NOMO-1 treated with DMSO at 0.1 percent for 48 hours (cell line): ENCODE results near the gene PCDH19.

Experiments used
- DNase-seq: peaks from one replicate; lab custom pipeline; 2025; ENCODE audit not compliant: unreplicated experiment; lab: John Stamatoyannopoulos, UW

PCDH19 gene

GRCh38 chrX:100299559-100299958 lies 110.5 kb downstream of the PCDH19 start:
- no peak for DNase-seq

- DNase-seq = no peak
Observed at GRCh38 chrX:100297728-100298127, 112.3 kb downstream of the PCDH19 start.

GRCh38 chrX:100296183-100296753 lies 113.8 kb downstream of the PCDH19 start:
- no peak for DNase-seq

DNA sequence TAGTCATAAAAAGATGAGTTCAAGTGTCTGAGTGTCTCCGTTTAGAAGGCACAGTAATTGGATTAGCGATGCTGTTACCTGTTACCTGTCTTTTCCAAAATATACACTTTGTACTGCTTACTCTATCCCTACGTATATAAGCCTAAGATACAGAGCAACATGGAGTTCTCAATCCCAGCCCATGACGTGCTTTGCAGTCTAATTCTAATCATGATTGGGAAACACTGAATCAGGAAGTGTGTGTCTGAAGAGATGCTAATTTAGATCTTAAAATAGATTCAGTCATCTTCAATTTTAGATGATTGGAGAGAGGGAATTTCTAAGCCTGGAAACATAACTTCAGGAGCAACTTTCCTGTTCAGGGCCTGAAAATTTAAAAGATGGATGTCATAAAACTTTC lies 115.1 kb downstream of the PCDH19 start:
- no peak for DNase-seq

GRCh38 chrX:100289066-100289558 lies 121.0 kb downstream of the PCDH19 start:
- DNase-seq = no peak

GRCh38 chrX:100277231-100277630 lies 132.8 kb downstream of the PCDH19 start:
- no peak for DNase-seq

GRCh38 chrX:100274916-100275315 lies 135.2 kb downstream of the PCDH19 start:
- no peak for DNase-seq

DNA sequence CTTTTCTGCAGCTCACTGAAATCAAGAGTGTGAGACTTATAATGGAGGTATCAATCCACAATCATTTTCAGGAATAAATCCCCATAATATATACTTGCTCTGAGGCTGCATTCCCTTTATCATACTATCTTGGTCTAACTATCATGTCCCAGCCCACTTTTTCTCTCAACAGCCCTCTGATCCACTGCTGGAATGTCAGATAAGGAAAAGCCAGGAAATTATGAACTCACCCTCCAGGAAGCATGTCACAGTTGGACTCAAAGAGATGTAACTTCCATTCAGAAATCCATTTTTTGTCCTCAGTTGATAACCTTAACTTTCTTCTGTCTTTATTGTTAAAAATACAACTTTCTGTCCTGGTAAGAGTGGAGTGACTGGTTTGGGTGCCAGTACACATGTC lies 144.9 kb downstream of the PCDH19 start:
- no peak for DNase-seq

GRCh38 chrX:100264200-100264599 lies 145.9 kb downstream of the PCDH19 start:
- DNase-seq = no peak

DNA sequence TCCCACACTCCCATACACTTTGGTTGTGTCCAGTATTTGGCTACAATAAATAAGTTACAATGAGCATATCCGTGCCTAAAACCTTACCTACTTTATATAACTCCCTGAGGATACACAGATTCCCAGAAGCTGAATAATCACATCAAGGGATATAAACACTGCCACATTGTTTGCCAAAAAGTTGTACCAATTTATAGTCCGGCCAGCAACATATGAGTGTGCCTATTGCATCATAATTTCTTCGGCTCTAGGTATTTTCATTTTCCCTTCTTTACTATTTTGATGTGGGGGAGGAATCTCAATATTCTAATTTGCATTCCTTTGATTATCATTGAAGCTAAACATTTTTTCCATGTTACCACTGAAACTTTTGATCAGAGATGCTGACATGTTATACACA lies 146.4 kb downstream of the PCDH19 start:
- DNase-seq = no peak

GRCh38 chrX:100248885-100249493 lies 161.1 kb downstream of the PCDH19 start:
- DNase-seq = no peak

GRCh38 chrX:100247826-100248225 lies 162.2 kb downstream of the PCDH19 start:
- no peak for DNase-seq

- no peak for DNase-seq
Observed at GRCh38 chrX:100244681-100245080, 165.4 kb downstream of the PCDH19 start.
